ENCODE measurements around the gene TGFB1.

Gene TGFB1

DNA sequence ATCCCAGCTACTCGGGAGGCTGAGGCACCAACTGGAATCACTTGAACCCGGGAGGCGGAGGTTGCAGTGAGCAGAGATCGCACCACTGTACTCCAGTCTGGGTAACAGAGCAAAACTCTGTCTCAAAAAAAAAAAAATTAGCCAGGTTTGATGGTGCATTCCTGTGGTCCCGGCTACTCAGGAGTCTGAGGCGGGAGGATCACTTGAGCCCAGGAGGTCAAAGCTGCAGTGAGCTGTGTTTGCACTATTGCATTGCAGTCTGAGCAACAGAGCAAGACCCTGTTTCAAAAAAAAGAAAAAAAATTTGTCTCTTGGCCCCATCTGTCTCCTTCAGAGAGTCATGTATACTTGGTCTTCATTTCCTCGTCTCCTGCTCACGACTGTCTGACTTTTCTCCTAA is 42.1 kb downstream of the TGFB1 start:
- H4K20me1 ChIP-seq (ENCODE audit: insufficient read depth, low read length, poor library complexity, severe bottlenecking) = peaks cover 15% of the 10 kb centered on the region
- H3K9me2 ChIP-seq (replicated peaks; ENCODE audit: low read depth, low read length) = no peaks in the 10 kb centered on the region
- H3K9me3 ChIP-seq (ENCODE audit: insufficient read depth, low read depth, low read length) = no peaks in the 10 kb centered on the region
- peak overlapping the region; percentile 98 for H3K4me3 ChIP-seq (ENCODE audit: low read length, poor library complexity, severe bottlenecking)
- TF ChIP-seq, protein P1, sequence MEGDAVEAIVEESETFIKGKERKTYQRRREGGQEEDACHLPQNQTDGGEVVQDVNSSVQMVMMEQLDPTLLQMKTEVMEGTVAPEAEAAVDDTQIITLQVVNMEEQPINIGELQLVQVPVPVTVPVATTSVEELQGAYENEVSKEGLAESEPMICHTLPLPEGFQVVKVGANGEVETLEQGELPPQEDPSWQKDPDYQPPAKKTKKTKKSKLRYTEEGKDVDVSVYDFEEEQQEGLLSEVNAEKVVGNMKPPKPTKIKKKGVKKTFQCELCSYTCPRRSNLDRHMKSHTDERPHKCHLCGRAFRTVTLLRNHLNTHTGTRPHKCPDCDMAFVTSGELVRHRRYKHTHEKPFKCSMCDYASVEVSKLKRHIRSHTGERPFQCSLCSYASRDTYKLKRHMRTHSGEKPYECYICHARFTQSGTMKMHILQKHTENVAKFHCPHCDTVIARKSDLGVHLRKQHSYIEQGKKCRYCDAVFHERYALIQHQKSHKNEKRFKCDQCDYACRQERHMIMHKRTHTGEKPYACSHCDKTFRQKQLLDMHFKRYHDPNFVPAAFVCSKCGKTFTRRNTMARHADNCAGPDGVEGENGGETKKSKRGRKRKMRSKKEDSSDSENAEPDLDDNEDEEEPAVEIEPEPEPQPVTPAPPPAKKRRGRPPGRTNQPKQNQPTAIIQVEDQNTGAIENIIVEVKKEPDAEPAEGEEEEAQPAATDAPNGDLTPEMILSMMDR (conservative IDR thresholded peaks at IDR 0.05; ENCODE audit: low read length) = no peak
- TF ChIP-seq EZH2phosphoT487 (IDR thresholded peaks at IDR 0.05; ENCODE audit: borderline replicate concordance) = no peak
- no peak overlapping the region for H2AFZ ChIP-seq (ENCODE audit: low read length)
- peaks cover 3% of the 10 kb centered on the region; the same call in 1 of the 2 replicates for H3F3A ChIP-seq (ENCODE audit: low read depth)
- H3K9ac ChIP-seq (ENCODE audit: low read depth, low read length, poor library complexity, severe bottlenecking) = peak overlapping the region; percentile 95
- no peaks in the 10 kb centered on the region for H3K27me3 ChIP-seq (ENCODE audit: insufficient read depth, low read length, poor library complexity, severe bottlenecking)
- H3K4me1 ChIP-seq (ENCODE audit: insufficient read depth, low read length, poor library complexity, severe bottlenecking) = peaks cover 34% of the 10 kb centered on the region
- H3K4me2 ChIP-seq (ENCODE audit: low read depth, low read length, poor library complexity, severe bottlenecking) = peak overlapping the region; percentile 97
- H3K79me2 ChIP-seq (ENCODE audit: insufficient read depth, low read length) = peaks cover 51% of the 10 kb centered on the region
- H3K36me3 ChIP-seq (ENCODE audit: insufficient read depth, low read length) = peaks cover 27% of the 10 kb centered on the region; the same call in 1 of the 2 replicates

DNA sequence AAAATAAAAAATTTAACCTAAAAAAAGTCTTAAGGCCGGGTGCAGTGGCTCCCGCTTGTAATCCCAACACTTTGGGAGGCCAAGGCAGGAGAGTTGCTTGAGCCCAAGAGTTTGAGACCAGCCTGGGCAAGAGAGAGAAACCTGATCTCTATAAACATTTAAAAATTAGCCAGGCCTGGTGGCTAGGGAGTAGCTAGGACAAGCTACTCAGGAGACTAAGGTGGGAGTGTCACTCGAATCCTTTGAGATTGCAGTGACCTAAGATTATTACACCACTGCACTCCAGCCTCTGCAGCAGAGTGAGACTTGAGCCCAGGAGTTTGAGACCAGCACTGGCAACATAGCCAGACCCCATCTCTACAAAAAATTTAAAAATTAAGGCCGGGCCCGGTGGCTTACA is 42.6 kb downstream of the TGFB1 start:
- Histone ChIP-seq H3K4me2 (ENCODE audit: low read depth, low read length, poor library complexity, severe bottlenecking) (peak overlapping the region; percentile 97), H3K4me3 (ENCODE audit: low read length, poor library complexity, severe bottlenecking) (peak overlapping the region; percentile 98), H3K9ac (ENCODE audit: low read depth, low read length, poor library complexity, severe bottlenecking) (peak overlapping the region; percentile 95), H2AFZ (ENCODE audit: low read length) (no peak overlapping the region), H3K9me3 (ENCODE audit: insufficient read depth, low read depth, low read length) (no peaks in the 10 kb centered on the region), H3K4me1 (ENCODE audit: insufficient read depth, low read length, poor library complexity, severe bottlenecking) (peaks cover 39% of the 10 kb centered on the region), H4K20me1 (ENCODE audit: insufficient read depth, low read length, poor library complexity, severe bottlenecking) (peaks cover 15% of the 10 kb centered on the region), H3F3A (ENCODE audit: low read depth) (peaks cover 6% of the 10 kb centered on the region; the same call in 1 of the 2 replicates), H3K79me2 (ENCODE audit: insufficient read depth, low read length) (peaks cover 51% of the 10 kb centered on the region), H3K36me3 (ENCODE audit: insufficient read depth, low read length) (peaks cover 31% of the 10 kb centered on the region; the same call in 1 of the 2 replicates), H3K9me2 (replicated peaks; ENCODE audit: low read depth, low read length) (no peaks in the 10 kb centered on the region), H3K27me3 (ENCODE audit: insufficient read depth, low read length, poor library complexity, severe bottlenecking) (no peaks in the 10 kb centered on the region)
- no peak for TF ChIP-seq EZH2phosphoT487 (IDR thresholded peaks at IDR 0.05; ENCODE audit: borderline replicate concordance)
- TF ChIP-seq, protein P1 (conservative IDR thresholded peaks at IDR 0.05; ENCODE audit: low read length) = no peak

DNA sequence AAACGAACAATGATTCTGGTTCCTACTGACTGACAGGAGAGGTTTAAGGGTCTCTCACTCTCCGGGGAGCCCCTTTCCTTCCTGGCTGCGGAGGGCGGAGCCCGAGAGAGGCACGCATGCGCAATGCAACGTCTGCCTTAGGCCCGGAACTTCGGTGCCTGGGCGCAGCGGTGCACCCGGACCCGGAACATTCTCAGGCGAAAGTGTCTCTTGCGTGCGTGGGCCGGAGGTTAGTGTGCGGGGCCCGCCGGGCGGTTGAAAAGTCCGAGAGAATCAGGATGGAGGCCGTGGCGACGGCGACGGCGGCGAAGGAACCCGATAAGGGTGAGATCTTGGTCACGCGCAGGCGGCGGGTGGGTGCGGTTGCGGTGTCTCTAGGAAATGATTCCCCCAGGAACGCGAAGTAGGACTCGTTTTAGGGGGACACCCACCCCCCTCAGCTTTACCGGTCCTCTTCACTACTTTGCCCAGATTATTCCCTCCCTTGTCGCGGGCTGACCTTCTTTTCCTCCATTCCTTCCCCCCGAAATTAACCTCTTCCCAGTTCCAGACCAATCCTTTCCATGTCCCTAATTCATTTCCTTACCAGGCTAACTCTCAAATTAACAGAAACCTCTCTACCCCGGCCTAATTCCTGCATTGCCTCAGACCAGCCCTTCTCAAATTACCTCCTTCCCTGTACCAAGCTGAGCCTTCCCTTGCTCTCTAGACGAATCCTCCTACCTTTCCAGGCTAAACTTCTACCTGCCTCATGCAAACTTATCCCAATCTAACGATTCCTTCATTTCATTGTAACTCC is 43.5 kb downstream of the TGFB1 start, which contains the start of gene CCDC97:
CCDC97 (plus strand) TSS at position 140 of the 799 bp plus-strand sequence; CDS start at position 279, 139 bp downstream.
- Histone ChIP-seq H3K36me3 (ENCODE audit: insufficient read depth, low read length) (peaks cover 40% of the 10 kb centered on the region), H3K4me3 (ENCODE audit: low read length, poor library complexity, severe bottlenecking) (peak within 1 kb of the TSS; percentile 98), H2AFZ (ENCODE audit: low read length) (peak within 1 kb of the TSS; percentile 78), H3F3A (ENCODE audit: low read depth) (peaks cover 6% of the 10 kb centered on the region; the same call in 1 of the 2 replicates), H4K20me1 (ENCODE audit: insufficient read depth, low read length, poor library complexity, severe bottlenecking) (peaks cover 18% of the 10 kb centered on the region), H3K79me2 (ENCODE audit: insufficient read depth, low read length) (peaks cover 51% of the 10 kb centered on the region), H3K9me2 (replicated peaks; ENCODE audit: low read depth, low read length) (no peaks in the 10 kb centered on the region), H3K9ac (ENCODE audit: low read depth, low read length, poor library complexity, severe bottlenecking) (peak within 1 kb of the TSS; percentile 95), H3K9me3 (ENCODE audit: insufficient read depth, low read depth, low read length) (no peaks in the 10 kb centered on the region), H3K4me2 (ENCODE audit: low read depth, low read length, poor library complexity, severe bottlenecking) (peak within 1 kb of the TSS; percentile 97), H3K27me3 (ENCODE audit: insufficient read depth, low read length, poor library complexity, severe bottlenecking) (no peaks in the 10 kb centered on the region), H3K4me1 (ENCODE audit: insufficient read depth, low read length, poor library complexity, severe bottlenecking) (peaks cover 43% of the 10 kb centered on the region)
- no peak for TF ChIP-seq EZH2phosphoT487 (IDR thresholded peaks at IDR 0.05; ENCODE audit: borderline replicate concordance)

Measured in Loucy (cell line).